K562 (cell line): ENCODE results near the gene ZNF821. TPM values are rescaled to one million over a fixed set of nuclear protein-coding genes. Genes with fewer than 3 reads are reported as not detected.

ENCODE experiments used
- CCAR2 ChIP-seq: fragments of 200-400 bp; formaldehyde crosslinking; IDR thresholded peaks from 2 replicates; pipeline ENCODE4 v1.6.1; 2017; ENCODE audit warnings: mild to moderate bottlenecking, low read depth, low read length
- CREB1 ChIP-seq, 2 experiments: sonication (generic) in 1 of 2; formaldehyde crosslinking in 1 of 2; IDR thresholded peaks; 2 replicates each; pipeline versions ENCODE4 v1.6.1 to v1.8.0; 2012 to 2022; ENCODE audit warnings: inconsistent platforms in 1 of 2, mild to moderate bottlenecking in 1 of 2, missing genetic modification reagents in 1 of 2, moderate library complexity in 1 of 2
- DMBX1 ChIP-seq: fragments of 250-450 bp; sonication (Bioruptor Pico); IDR thresholded peaks from 2 replicates; pipeline ENCODE4 v1.8.0; 2022; ENCODE audit warnings: inconsistent platforms, mild to moderate bottlenecking, moderate library complexity, borderline replicate concordance
- MAZ ChIP-seq, 2 experiments: fragments of 450-650 bp in 1 of 2; sonication (generic) in 1 of 2; formaldehyde crosslinking; IDR thresholded peaks in 1 of 2; conservative IDR thresholded peaks in 1 of 2; 2 replicates each; pipeline versions ENCODE4 v1.4.0 to v1.5.0; 2020; ENCODE audit warnings: mild to moderate bottlenecking in 1 of 2, missing genetic modification reagents in 1 of 2
- MEF2D ChIP-seq: conservative IDR thresholded peaks from 2 replicates; pipeline ENCODE4 v1.6.1; 2016; ENCODE audit warnings: low read depth, missing genetic modification characterization, missing compliant biosample characterization
- NR4A1 ChIP-seq, 2 experiments: fragments of 250-450 bp in 1 of 2; fragments of 450-650 bp in 1 of 2; sonication (Bioruptor Pico) in 1 of 2; IDR thresholded peaks; 2 replicates each; pipeline versions ENCODE4 v1.4.0 to v1.6.1; 2016 to 2020; ENCODE audit warnings: mild to moderate bottlenecking in 2 of 2, missing compliant biosample characterization in 1 of 2, missing genetic modification characterization in 1 of 2, moderate library complexity in 1 of 2
- POLR2B ChIP-seq: fragments of 450-650 bp; IDR thresholded peaks from 2 replicates; pipeline ENCODE4 v1.6.1; 2018; ENCODE audit warnings: low read depth; ENCODE audit not compliant: partially characterized antibody
- SMARCA4 ChIP-seq: fragments of 450-650 bp; IDR thresholded peaks from 2 replicates; pipeline ENCODE4 v1.6.1; 2016
- TARDBP ChIP-seq: fragments of 450-650 bp; IDR thresholded peaks from 2 replicates; pipeline ENCODE4 v1.6.1; 2016
- TOE1 ChIP-seq, 2 experiments: fragments of 450-650 bp in 1 of 2; sonication (generic) in 1 of 2; formaldehyde crosslinking in 1 of 2; IDR thresholded peaks; 2 replicates each; pipeline versions ENCODE4 v1.7.1 to v1.8.0; 2016 to 2022; ENCODE audit warnings: borderline replicate concordance in 2 of 2, mild to moderate bottlenecking in 2 of 2, antibody characterized with exemption in 1 of 2, inconsistent platforms in 1 of 2, low read depth in 1 of 2, missing genetic modification reagents in 1 of 2, moderate library complexity in 1 of 2
- XRCC4 ChIP-seq: IDR thresholded peaks from one replicate; pipeline ENCODE4 v1.6.1; 2011; ENCODE audit not compliant: insufficient read depth, insufficient read length; ENCODE audit errors: extremely low read depth
- ZNF764 ChIP-seq: fragments of 250-450 bp; sonication (Bioruptor Pico); IDR thresholded peaks from 2 replicates; pipeline ENCODE4 v1.4.0; 2020; ENCODE audit warnings: low read depth, mild to moderate bottlenecking, moderate library complexity
- ZSCAN29 ChIP-seq: fragments of 450-650 bp; IDR thresholded peaks from 2 replicates; pipeline ENCODE4 v1.6.1; 2017
- polyA plus RNA-seq, 8 experiments: library from polyadenylated mRNA; depleted of rRNA in 4 of 8; stranded (reverse) in 5 of 8; unstranded in 3 of 8; fragments of >200 nt; fragmentation: Nextera tagmentation in 2 of 8; fragmentation: Illumina TruSeq in 1 of 8; extraction: Ambion mirVana in 2 of 8; extraction: Trizol in 1 of 8; gene quantifications; 2 replicates each; pipeline versions ENCODE4 v1.2.1 to v1.2.3, GENCODE V29; 2011 to 2014; ENCODE audit warnings: inconsistent platforms in 1 of 8, missing spikeins in 1 of 8
- total RNA-seq, 7 experiments: library from RNA; depleted of rRNA in 6 of 7; stranded (reverse); fragments of >200 nt in 6 of 7; fragmentation: Illumina TruSeq in 2 of 7; extraction: Trizol in 2 of 7; gene quantifications; 2 replicates each; pipeline versions ENCODE4 v1.2.1 to v1.2.3, GENCODE V29; 2011 to 2021; ENCODE audit warnings: low replicate concordance in 1 of 7
- TF ChIP-seq, protein P1 (sequence below), 3 experiments: fragments of 200-800 bp in 1 of 3; fragments of 250-450 bp in 1 of 3; fragments of 450-650 bp in 1 of 3; sonication (Bioruptor Pico) in 1 of 3; sonication (Bioruptor generic) in 1 of 3; formaldehyde crosslinking in 1 of 3; IDR thresholded peaks; 2 replicates each; pipeline versions ENCODE4 v1.6.1 to v1.8.0; 2016 to 2022; ENCODE audit warnings: mild to moderate bottlenecking in 2 of 3, missing genetic modification characterization in 2 of 3, missing compliant biosample characterization in 1 of 3, moderate library complexity in 1 of 3
- TF ChIP-seq, protein P2 (sequence below): fragments of 450-650 bp; formaldehyde crosslinking; IDR thresholded peaks from 2 replicates; pipeline ENCODE4 v1.4.0; 2022; ENCODE audit warnings: missing genetic modification characterization
- TF ChIP-seq, protein P3 (sequence below): fragments of 450-650 bp; IDR thresholded peaks from 2 replicates; pipeline ENCODE4 v1.6.1; 2016; ENCODE audit warnings: borderline replicate concordance
- TF ChIP-seq, protein P4 (sequence below): sonication (generic); formaldehyde crosslinking; IDR thresholded peaks from 2 replicates; pipeline ENCODE4 v1.8.0; 2022; ENCODE audit warnings: missing genetic modification reagents, mild to moderate bottlenecking, moderate library complexity, borderline replicate concordance

Gene ZNF821
- total and polyA plus RNA-seq, 9 of the 15 experiments (the other 6 are each of a cell fraction or from before 2014, with no cell fraction given) = 0.38 to 5.6 (median 3.6) TPM

DNA sequence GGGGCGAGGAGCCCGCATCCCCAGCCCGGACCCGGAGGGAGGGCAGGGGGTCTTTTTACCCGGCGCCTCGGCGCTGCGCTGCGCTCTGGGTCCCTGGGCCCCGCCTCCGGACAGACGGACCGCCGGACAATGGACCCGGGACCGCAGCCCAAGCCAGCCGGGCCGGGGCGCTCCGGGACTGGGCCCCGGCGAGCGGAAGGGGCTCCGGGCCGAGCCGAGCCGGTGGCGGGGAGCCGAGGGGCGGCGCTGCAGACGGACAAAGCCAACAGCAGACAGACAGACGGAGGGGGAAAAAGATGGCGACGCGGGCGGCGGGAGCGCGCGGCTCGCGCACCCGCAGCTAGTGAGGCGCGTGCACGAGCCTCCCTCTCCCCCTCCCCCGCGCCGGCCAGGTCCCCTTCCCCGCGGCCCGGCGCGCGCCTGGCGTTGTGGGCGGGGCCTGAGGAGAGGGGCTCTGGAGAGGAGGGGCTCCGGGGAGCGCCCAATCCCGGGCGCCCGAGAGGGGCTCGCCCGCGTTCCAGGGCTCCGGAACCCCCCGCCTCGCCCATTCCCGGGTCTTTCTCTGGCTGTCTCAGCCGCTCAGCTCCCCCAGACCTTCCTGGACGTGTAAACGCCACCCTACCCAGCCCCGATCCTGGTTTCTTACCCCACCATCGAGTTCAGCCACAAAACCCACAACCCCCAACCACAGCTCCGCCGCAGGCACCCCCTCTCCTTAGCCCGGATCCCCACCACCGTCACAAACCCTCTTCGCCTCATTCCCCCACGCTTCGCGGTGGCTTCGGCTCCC lies at the start of gene ZNF821 (continued):
- TF ChIP-seq, protein P1, sequence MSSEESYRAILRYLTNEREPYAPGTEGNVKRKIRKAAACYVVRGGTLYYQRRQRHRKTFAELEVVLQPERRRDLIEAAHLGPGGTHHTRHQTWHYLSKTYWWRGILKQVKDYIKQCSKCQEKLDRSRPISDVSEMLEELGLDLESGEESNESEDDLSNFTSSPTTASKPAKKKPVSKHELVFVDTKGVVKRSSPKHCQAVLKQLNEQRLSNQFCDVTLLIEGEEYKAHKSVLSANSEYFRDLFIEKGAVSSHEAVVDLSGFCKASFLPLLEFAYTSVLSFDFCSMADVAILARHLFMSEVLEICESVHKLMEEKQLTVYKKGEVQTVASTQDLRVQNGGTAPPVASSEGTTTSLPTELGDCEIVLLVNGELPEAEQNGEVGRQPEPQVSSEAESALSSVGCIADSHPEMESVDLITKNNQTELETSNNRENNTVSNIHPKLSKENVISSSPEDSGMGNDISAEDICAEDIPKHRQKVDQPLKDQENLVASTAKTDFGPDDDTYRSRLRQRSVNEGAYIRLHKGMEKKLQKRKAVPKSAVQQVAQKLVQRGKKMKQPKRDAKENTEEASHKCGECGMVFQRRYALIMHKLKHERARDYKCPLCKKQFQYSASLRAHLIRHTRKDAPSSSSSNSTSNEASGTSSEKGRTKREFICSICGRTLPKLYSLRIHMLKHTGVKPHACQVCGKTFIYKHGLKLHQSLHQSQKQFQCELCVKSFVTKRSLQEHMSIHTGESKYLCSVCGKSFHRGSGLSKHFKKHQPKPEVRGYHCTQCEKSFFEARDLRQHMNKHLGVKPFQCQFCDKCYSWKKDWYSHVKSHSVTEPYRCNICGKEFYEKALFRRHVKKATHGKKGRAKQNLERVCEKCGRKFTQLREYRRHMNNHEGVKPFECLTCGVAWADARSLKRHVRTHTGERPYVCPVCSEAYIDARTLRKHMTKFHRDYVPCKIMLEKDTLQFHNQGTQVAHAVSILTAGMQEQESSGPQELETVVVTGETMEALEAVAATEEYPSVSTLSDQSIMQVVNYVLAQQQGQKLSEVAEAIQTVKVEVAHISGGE (CRISPR knock-in tag; IDR thresholded peaks at IDR 0.05) = peak in 1 of 3 experiments; percentile 66; a peak in 2 of 6 replicates
- TF ChIP-seq SMARCA4 (0 out of 2 replicates have a peak, but pooled peaks have one; percentile 16), MAZ (CRISPR knock-in tag; conservative IDR thresholded peaks at IDR 0.05 in 1 of 2, IDR thresholded peaks at IDR 0.05 in 1 of 2) (peak; percentile 70 to 82; a peak in 3 of 4 replicates), POLR2B (peak; percentile 34), CCAR2 (no peak), TARDBP (peak; percentile 84), ZNF764 (no peak), CREB1 (IDR thresholded peaks at IDR 0.05) (0 out of 2 replicates have a peak, but pooled peaks have one; percentile 11), CREB1 (CRISPR knock-in tag; IDR thresholded peaks at IDR 0.05) (no peak), DMBX1 (CRISPR knock-in tag) (peak; percentile 81), TOE1 (IDR thresholded peaks at IDR 0.05; ENCODE audit: borderline replicate concordance) (peak; percentile 22; the same call in 1 of the 2 replicates), TOE1 (CRISPR knock-in tag; IDR thresholded peaks at IDR 0.05; ENCODE audit: borderline replicate concordance, low read depth) (no peak), ZSCAN29 (no peak), NR4A1 (CRISPR knock-in tag; IDR thresholded peaks at IDR 0.05) (no peak), NR4A1 (tag; IDR thresholded peaks at IDR 0.05) (peak; percentile 79; the same call in 1 of the 2 replicates), XRCC4 (no peak), MEF2D (tag) (no peak)
- TF ChIP-seq, protein P2, sequence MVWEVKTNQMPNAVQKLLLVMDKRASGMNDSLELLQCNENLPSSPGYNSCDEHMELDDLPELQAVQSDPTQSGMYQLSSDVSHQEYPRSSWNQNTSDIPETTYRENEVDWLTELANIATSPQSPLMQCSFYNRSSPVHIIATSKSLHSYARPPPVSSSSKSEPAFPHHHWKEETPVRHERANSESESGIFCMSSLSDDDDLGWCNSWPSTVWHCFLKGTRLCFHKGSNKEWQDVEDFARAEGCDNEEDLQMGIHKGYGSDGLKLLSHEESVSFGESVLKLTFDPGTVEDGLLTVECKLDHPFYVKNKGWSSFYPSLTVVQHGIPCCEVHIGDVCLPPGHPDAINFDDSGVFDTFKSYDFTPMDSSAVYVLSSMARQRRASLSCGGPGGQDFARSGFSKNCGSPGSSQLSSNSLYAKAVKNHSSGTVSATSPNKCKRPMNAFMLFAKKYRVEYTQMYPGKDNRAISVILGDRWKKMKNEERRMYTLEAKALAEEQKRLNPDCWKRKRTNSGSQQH (CRISPR knock-in tag) = 0 out of 2 replicates have a peak, but pooled peaks have one; percentile 55
- TF ChIP-seq, protein P3, sequence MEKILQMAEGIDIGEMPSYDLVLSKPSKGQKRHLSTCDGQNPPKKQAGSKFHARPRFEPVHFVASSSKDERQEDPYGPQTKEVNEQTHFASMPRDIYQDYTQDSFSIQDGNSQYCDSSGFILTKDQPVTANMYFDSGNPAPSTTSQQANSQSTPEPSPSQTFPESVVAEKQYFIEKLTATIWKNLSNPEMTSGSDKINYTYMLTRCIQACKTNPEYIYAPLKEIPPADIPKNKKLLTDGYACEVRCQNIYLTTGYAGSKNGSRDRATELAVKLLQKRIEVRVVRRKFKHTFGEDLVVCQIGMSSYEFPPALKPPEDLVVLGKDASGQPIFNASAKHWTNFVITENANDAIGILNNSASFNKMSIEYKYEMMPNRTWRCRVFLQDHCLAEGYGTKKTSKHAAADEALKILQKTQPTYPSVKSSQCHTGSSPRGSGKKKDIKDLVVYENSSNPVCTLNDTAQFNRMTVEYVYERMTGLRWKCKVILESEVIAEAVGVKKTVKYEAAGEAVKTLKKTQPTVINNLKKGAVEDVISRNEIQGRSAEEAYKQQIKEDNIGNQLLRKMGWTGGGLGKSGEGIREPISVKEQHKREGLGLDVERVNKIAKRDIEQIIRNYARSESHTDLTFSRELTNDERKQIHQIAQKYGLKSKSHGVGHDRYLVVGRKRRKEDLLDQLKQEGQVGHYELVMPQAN = peak; percentile 75
- TF ChIP-seq, protein P4, sequence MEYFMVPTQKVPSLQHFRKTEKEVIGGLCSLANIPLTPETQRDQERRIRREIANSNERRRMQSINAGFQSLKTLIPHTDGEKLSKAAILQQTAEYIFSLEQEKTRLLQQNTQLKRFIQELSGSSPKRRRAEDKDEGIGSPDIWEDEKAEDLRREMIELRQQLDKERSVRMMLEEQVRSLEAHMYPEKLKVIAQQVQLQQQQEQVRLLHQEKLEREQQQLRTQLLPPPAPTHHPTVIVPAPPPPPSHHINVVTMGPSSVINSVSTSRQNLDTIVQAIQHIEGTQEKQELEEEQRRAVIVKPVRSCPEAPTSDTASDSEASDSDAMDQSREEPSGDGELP (CRISPR knock-in tag) = peak; percentile 80; the same call in 1 of the 2 replicates
